SHP77 (cell line): ENCODE data around the gene RGPD4.

ENCODE experiments used
- DNase-seq, 2 experiments: peaks; one replicate each; lab custom pipeline; 2025; lab: John Stamatoyannopoulos, UW

The RGPD4 gene

GRCh38 chr2:107927034-107927534 is 100.4 kb downstream of the RGPD4 start:
- DNase-seq, result peak; percentile 69 to 87

GRCh38 chr2:107931412-107931811 is 104.7 kb downstream of the RGPD4 start:
- DNase-seq, result no peak

- DNase-seq, result no peak
Measured at GRCh38 chr2:107932488-107932887, 105.8 kb downstream of the RGPD4 start.

GRCh38 chr2:107932979-107933378 is 106.3 kb downstream of the RGPD4 start:
- peak in 1 of 2 experiments; percentile 13 for DNase-seq

- DNase-seq, result peak; percentile 14 to 19
Measured at GRCh38 chr2:107936433-107937359, 110.0 kb downstream of the RGPD4 start.
